ENCODE data around the gene RAMACL. TPM values are rescaled to one million over a fixed set of nuclear protein-coding genes. Genes with fewer than 3 reads are reported as not detected.

Gene RAMACL
- total and polyA plus RNA-seq, 2 donors (not counting 1 experiment from before 2014, with no cell fraction given): 2.7 TPM; not detected in 1

DNA sequence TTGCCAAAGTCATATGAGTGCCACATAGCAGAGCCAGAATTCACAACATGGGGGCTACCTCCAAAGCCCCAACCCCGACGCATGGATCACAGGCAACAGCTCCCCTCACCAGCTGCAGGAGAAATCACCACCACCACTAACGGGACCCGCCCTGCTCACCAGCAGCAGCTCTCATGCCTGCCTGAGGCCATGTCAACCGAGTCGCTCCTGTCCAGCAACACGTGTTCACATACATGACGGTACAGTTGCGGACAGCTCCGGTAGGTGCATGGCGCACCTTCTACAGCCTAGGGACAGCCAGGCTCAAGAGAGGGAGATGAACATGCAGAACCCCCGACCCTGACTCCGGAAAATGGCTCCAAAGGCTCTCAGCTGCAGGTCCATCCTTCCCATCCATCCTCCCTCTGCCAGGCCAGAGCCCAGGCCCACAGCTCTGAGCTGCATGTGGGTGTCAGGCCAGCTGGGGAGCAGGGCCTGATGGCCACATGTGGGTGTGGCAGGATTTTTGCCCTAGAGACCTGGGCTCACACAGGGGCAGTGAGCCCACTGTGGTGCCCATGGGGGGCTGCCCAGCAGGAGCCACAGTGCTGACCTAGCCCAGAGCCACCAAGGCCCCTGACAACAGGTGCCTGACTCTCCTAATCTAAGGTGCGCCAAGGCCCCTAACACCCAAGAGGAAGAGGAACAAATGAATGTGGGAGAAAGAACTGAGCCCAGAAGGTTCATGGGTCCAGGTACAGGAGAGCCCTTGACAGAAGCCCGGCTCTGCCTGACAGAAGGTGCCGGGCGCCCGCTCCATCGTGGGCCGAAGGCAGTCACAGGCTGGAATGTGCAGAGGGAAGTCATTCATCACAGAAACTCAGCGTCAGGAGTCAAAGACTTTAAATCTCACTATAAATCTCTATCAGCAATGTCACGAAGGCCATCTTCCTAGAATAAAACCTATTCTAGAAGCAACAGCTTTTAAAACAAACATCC lies 30.1 kb upstream of the RAMACL start:
- no peak overlapping the region for H2AFZ ChIP-seq (ENCODE audit: insufficient read depth, low read depth, low read length, poor library complexity, severe bottlenecking)
- no peak overlapping the region for H3K4me3 Mint-ChIP-seq
- 97% methylated on average over 21 of the region's 22 CpGs for WGBS (ENCODE audit: insufficient coverage)
- H3K4me1 ChIP-seq (ENCODE audit: control insufficient read depth in 2 of 2, insufficient read depth in 2 of 2, low read length in 2 of 2): no peaks in the 10 kb centered on the region
- no peak overlapping the region for H3K27ac ChIP-seq (ENCODE audit: low read length in 2 of 2)
- H3K9ac ChIP-seq (ENCODE audit: low read length): no peak overlapping the region
- H3K4me2 ChIP-seq (replicated peaks; ENCODE audit: low read depth, low read length, poor library complexity, severe bottlenecking): no peak overlapping the region
- POLR2A ChIA-PET: no interaction called here
- TF ChIP-seq, protein P1, sequence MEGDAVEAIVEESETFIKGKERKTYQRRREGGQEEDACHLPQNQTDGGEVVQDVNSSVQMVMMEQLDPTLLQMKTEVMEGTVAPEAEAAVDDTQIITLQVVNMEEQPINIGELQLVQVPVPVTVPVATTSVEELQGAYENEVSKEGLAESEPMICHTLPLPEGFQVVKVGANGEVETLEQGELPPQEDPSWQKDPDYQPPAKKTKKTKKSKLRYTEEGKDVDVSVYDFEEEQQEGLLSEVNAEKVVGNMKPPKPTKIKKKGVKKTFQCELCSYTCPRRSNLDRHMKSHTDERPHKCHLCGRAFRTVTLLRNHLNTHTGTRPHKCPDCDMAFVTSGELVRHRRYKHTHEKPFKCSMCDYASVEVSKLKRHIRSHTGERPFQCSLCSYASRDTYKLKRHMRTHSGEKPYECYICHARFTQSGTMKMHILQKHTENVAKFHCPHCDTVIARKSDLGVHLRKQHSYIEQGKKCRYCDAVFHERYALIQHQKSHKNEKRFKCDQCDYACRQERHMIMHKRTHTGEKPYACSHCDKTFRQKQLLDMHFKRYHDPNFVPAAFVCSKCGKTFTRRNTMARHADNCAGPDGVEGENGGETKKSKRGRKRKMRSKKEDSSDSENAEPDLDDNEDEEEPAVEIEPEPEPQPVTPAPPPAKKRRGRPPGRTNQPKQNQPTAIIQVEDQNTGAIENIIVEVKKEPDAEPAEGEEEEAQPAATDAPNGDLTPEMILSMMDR (IDR thresholded peaks at IDR 0.05): no peak
- no peak for TF ChIP-seq EZH2 (IDR thresholded peaks at IDR 0.05; ENCODE audit: borderline replicate concordance, insufficient read depth, low read depth, low read length, poor library complexity, severe bottlenecking)
- H3K79me2 ChIP-seq (ENCODE audit: control insufficient read depth, insufficient read depth, low read length): peaks cover 16% of the 10 kb centered on the region
- no peaks in the 10 kb centered on the region for H3K9me3 ChIP-seq (ENCODE audit: control extremely low read depth in 1 of 3, control insufficient read depth in 2 of 3, insufficient read depth in 1 of 3, low read length in 2 of 3)
- DNase-seq (no peak), ATAC-seq (ENCODE audit: low read depth) (no peak)
- intact Hi-C loops (cut with micrococcal nuclease): no loop called here
- H3K36me3 ChIP-seq (replicated peaks in 1 of 2; ENCODE audit: control extremely low read depth in 1 of 2, control insufficient read depth in 1 of 2, extremely low read depth in 1 of 2, insufficient read depth in 2 of 2, low read length in 1 of 2): no peaks in the 10 kb centered on the region
- H3K4me3 ChIP-seq (ENCODE audit: control extremely low read depth in 1 of 5, extremely low read depth in 1 of 5, insufficient read depth in 1 of 5, low read depth in 2 of 5, low read length in 4 of 5): no peak overlapping the region
- no peaks in the 10 kb centered on the region for H3K9me3 Mint-ChIP-seq (ENCODE audit: insufficient read depth)
- H4K20me1 ChIP-seq (ENCODE audit: control insufficient read depth, insufficient read depth, low read length, poor library complexity, severe bottlenecking): no peaks in the 10 kb centered on the region
- no peaks in the 10 kb centered on the region for H3K27me3 ChIP-seq (replicated peaks in 1 of 4; ENCODE audit: control extremely low read depth in 1 of 4, control insufficient read depth in 3 of 4, insufficient read depth in 4 of 4, low read length in 3 of 4)
- H3K27me3 Mint-ChIP-seq: no peaks in the 10 kb centered on the region
- CTCF ChIA-PET: no interaction called here
- H3K27ac Mint-ChIP-seq: no peak overlapping the region
- H3K4me1 Mint-ChIP-seq: no peaks in the 10 kb centered on the region
